ENCODE results near the gene GJB5. TPM values are rescaled to one million over a fixed set of nuclear protein-coding genes. Genes with fewer than 3 reads are reported as not detected.
"Not testable (repeated sequence)": the region's sequence is repeated elsewhere in the genome, so short reads cannot be mapped to it uniquely, and the experiment has no call there.

The GJB5 gene
- total and polyA plus RNA-seq, 4 donors, result 0.23 TPM; not detected in 3

DNA sequence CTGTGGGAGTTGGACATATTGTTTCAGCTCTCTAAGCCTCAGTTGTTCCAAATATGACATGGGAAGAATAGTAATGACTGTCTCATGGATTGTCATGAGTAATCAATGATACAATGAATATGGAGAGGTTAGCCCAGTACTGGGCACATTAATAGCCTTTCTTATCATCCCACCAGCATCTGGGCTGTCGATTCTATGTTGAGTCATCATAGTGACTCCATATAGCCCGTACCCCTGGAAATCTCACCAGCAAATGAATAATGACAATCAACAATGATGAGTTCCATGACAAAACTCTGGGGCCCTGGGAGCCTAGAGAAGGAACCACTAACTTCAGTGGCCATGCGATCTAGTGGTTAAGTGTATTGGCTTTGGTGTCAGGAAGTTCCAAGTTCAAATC, 39.7 kb upstream of the GJB5 start:
- peaks cover 10% of the 10 kb centered on the region for H3K4me1 ChIP-seq (ENCODE audit: control insufficient read depth, insufficient read depth, low read length)
- no peaks in the 10 kb centered on the region for H3K36me3 ChIP-seq (ENCODE audit: control insufficient read depth, insufficient read depth, low read length)
- no peak for DNase-seq (ENCODE audit: low read depth in 4 of 6, low spot score in 6 of 6)
- H3K27ac ChIP-seq (ENCODE audit: low read depth, low read length), result no peak overlapping the region
- no peak overlapping the region for H3K4me3 ChIP-seq (ENCODE audit: low read depth, low read length)
- H3K9me3 ChIP-seq (ENCODE audit: control insufficient read depth, insufficient read depth, low read length), result no peaks in the 10 kb centered on the region
- no peaks in the 10 kb centered on the region for H3K27me3 ChIP-seq (ENCODE audit: control insufficient read depth, insufficient read depth, low read length)
- WGBS (ENCODE audit: insufficient coverage), result 94% methylated on average over 2 of the region's 3 CpGs

DNA sequence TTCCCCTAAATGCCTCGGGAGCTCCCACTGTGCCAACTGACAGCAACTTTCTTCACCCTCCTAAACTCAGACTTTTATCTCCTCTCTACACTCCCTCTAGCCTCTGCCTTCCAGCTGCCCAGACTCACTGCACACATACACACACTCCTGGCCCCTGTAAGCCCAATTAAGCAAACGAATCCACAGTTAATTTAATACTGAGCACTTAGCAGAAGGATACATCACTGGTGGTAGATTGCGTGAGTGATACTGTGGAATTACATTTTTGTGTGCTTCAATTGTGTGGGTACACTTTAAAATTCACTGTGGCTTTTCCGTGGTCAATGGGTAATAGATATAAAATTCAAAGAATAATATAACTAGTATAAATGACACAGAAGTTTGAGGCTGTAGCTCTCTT, 33.6 kb upstream of the GJB5 start:
- no peaks in the 10 kb centered on the region for H3K36me3 ChIP-seq (ENCODE audit: control insufficient read depth, insufficient read depth, low read length)
- no peak for DNase-seq (ENCODE audit: low read depth in 4 of 6, low spot score in 6 of 6)
- H3K4me1 ChIP-seq (ENCODE audit: control insufficient read depth, insufficient read depth, low read length), result no peaks in the 10 kb centered on the region
- H3K27ac ChIP-seq (ENCODE audit: low read depth, low read length), result no peak overlapping the region
- no peaks in the 10 kb centered on the region for H3K9me3 ChIP-seq (ENCODE audit: control insufficient read depth, insufficient read depth, low read length)
- no peak overlapping the region for H3K4me3 ChIP-seq (ENCODE audit: low read depth, low read length)
- WGBS (ENCODE audit: insufficient coverage), result 91% methylated on average over 1 of the region's 4 CpGs
- no peaks in the 10 kb centered on the region for H3K27me3 ChIP-seq (ENCODE audit: control insufficient read depth, insufficient read depth, low read length)

DNA sequence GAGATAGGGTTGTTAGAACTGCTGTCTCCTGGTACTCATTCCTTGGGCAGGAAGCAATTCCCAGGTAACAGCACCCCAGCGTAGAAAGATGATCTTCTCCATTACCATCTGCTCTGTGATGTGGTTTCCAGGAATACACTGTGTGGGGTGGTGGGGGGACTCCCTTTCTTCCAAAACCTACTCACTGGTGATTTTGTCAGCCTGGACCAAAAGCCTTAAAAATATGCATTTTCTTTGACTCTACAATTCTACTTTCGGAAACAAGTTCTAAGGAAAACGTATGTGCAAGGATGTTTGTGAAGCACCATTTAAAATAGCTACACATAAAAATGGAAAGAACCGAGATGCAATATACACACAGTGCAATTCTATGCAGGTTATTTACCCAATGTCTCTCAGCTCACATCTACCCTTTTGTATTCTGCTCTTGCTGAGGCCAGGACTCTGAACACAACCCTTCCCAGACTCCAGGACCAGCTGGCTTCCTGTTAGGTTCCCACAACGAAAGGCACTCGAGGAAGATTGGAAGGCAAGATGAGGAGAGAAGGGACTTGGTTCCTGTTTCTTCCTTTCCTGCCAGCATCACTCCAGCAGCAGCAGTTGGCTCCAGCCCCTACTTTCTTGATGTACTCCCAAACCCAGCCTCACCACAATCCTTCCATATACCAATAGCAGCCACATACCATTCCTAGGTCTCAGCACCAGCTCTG, 33.0 kb upstream of the GJB5 start:
- Histone ChIP-seq H3K27ac (ENCODE audit: low read depth, low read length) (no peak overlapping the region), H3K27me3 (ENCODE audit: control insufficient read depth, insufficient read depth, low read length) (no peaks in the 10 kb centered on the region)
- peak in 1 of 6 donors; percentile 78 for DNase-seq (ENCODE audit: low read depth in 4 of 6, low spot score in 6 of 6)

DNA sequence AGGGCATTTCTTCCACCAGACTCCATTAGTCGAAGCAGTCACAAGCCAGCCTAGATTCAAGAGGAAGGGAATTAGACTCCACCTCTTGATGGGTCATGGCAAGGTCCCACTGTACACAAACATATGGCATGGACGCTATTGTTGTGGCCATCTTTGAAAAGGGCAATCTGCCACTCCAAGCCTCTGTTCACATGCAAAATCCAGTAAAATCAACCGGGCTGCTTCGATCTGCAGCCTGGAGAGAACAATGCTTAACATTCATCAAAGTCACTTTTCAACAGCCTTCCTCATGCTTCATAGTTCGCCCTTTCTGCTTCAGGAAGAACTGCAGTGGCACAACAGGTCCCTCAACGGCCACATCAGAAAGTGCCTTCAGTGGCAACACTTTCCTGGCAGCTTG, 28.0 kb upstream of the GJB5 start:
- no peak for DNase-seq (ENCODE audit: low read depth in 4 of 6, low spot score in 6 of 6)
- Histone ChIP-seq H3K9me3 (ENCODE audit: control insufficient read depth, insufficient read depth, low read length) (no peaks in the 10 kb centered on the region), H3K4me3 (ENCODE audit: low read depth, low read length) (no peak overlapping the region), H3K4me1 (ENCODE audit: control insufficient read depth, insufficient read depth, low read length) (no peaks in the 10 kb centered on the region), H3K36me3 (ENCODE audit: control insufficient read depth, insufficient read depth, low read length) (no peaks in the 10 kb centered on the region), H3K27ac (ENCODE audit: low read depth, low read length) (no peak overlapping the region), H3K27me3 (ENCODE audit: control insufficient read depth, insufficient read depth, low read length) (no peaks in the 10 kb centered on the region)
- WGBS (ENCODE audit: insufficient coverage), result 28% methylated on average over 6 of the region's 6 CpGs

More for the DNA sequence above, 33.0 kb upstream of the GJB5 start:
- Histone ChIP-seq H3K9me3 (ENCODE audit: control insufficient read depth, insufficient read depth, low read length) (no peaks in the 10 kb centered on the region), H3K36me3 (ENCODE audit: control insufficient read depth, insufficient read depth, low read length) (no peaks in the 10 kb centered on the region), H3K4me1 (ENCODE audit: control insufficient read depth, insufficient read depth, low read length) (no peaks in the 10 kb centered on the region), H3K4me3 (ENCODE audit: low read depth, low read length) (no peak overlapping the region)
- WGBS (ENCODE audit: insufficient coverage), result 83% methylated on average over 2 of the region's 6 CpGs

DNA sequence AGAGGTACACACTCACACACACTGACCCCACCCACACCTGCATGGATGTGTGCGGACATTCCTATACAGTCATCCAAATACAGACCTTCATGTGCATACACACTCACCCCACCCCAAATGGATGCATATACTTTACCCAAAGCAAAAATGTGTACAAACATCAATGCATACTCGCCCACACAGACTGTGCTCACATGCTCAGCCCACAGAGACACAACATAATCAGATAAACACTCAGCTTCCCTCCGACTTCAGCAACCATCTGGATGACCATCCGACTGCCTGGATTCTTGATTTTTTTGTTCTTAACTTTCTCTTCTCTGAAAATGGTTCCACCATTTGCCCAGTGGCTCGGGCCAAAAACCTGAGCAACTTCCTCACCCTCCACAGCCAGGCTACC, 24.4 kb upstream of the GJB5 start:
- no peak for DNase-seq (ENCODE audit: low read depth in 4 of 6, low spot score in 6 of 6)
- whole genome bisulfite sequencing (ENCODE audit: insufficient coverage), result 87% methylated on average over 5 of the region's 5 CpGs
- no peaks in the 10 kb centered on the region for H3K9me3 ChIP-seq (ENCODE audit: control insufficient read depth, insufficient read depth, low read length)
- H3K4me1 ChIP-seq (ENCODE audit: control insufficient read depth, insufficient read depth, low read length), result peaks cover under 1% of the 10 kb centered on the region
- H3K27me3 ChIP-seq (ENCODE audit: control insufficient read depth, insufficient read depth, low read length), result no peaks in the 10 kb centered on the region
- no peaks in the 10 kb centered on the region for H3K36me3 ChIP-seq (ENCODE audit: control insufficient read depth, insufficient read depth, low read length)
- no peak overlapping the region for H3K4me3 ChIP-seq (ENCODE audit: low read depth, low read length)
- H3K27ac ChIP-seq (ENCODE audit: low read depth, low read length), result no peak overlapping the region

DNA sequence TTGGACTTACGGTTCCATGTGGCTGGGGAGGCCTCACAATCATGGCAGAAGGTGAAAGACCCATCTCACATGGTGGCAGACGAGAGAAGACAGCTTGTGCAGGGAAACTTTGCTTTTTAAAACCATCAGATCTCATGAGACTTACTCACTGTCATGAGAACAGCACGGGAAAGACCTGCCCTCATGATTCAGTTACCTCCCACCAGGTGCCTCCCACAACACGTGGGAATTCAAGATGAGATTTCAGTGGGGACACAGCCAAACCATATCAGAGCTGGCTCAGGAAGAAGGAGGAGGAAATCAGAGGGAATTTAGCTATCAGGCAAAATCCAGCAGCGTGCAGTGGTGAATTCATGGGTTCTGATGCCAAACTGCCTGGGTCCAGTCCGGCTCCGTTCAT, 22.0 kb upstream of the GJB5 start:
- H3K27ac ChIP-seq (ENCODE audit: low read depth, low read length); H3K4me3 ChIP-seq (ENCODE audit: low read depth, low read length); H3K36me3 ChIP-seq (ENCODE audit: control insufficient read depth, insufficient read depth, low read length); H3K27me3 ChIP-seq (ENCODE audit: control insufficient read depth, insufficient read depth, low read length); DNase-seq (ENCODE audit: low read depth in 4 of 6, low spot score in 6 of 6); H3K9me3 ChIP-seq (ENCODE audit: control insufficient read depth, insufficient read depth, low read length): not testable (repeated sequence)
- 92% methylated on average over 4 of the region's 7 CpGs for WGBS (ENCODE audit: insufficient coverage)
- peaks cover 18% of the 10 kb centered on the region for H3K4me1 ChIP-seq (ENCODE audit: control insufficient read depth, insufficient read depth, low read length)

DNA sequence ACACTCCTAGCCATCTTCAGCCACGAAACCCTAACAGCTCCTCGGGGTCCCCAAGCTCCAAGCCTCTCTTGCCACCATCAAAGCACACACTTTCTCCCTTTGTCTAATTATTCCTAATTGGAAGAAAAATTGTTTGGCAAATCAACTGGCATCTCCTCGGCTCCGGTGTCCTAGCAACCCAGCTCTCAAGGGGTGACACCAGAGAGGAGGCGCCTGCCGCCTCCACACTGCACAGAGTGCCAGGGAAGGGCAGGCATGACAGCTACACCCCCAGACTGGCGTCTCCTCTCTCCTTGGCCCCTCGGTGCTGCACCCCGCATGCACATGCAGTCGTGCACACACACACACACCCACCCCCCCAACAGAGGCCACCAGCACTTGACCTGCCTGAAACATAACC, 18.2 kb upstream of the GJB5 start:
- H3K4me3 ChIP-seq (ENCODE audit: low read depth, low read length), result no peak overlapping the region
- H3K27me3 ChIP-seq (ENCODE audit: control insufficient read depth, insufficient read depth, low read length), result no peaks in the 10 kb centered on the region
- no peak overlapping the region for H3K27ac ChIP-seq (ENCODE audit: low read depth, low read length)
- WGBS (ENCODE audit: insufficient coverage), result 31% methylated on average over 6 of the region's 10 CpGs
- peak in 2 of 6 donors; percentile 62 to 82 for DNase-seq (ENCODE audit: low read depth in 4 of 6, low spot score in 6 of 6)
- H3K4me1 ChIP-seq (ENCODE audit: control insufficient read depth, insufficient read depth, low read length), result peaks cover 41% of the 10 kb centered on the region
- no peaks in the 10 kb centered on the region for H3K36me3 ChIP-seq (ENCODE audit: control insufficient read depth, insufficient read depth, low read length)
- H3K9me3 ChIP-seq (ENCODE audit: control insufficient read depth, insufficient read depth, low read length), result no peaks in the 10 kb centered on the region

DNA sequence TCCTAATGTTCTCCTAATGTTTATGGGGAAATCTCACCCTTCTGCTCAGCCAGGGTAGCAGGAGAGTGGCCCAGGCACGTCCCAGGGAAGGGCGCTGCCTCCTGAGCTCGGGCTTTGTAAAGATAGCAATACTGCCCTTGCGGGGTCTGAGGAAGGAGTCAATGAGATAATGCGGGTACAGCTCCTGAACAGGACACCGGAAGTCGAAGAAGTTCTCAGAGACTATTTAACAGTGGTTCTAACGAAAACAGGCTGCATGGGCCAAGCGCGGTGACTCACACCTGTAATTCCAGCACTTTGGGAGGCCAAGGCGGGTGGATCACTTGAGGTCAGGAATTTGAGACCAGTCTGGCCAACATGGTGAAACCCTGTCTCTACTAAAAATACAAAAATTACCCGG, 17.6 kb upstream of the GJB5 start:
- peaks cover 46% of the 10 kb centered on the region for H3K4me1 ChIP-seq (ENCODE audit: control insufficient read depth, insufficient read depth, low read length)
- WGBS (ENCODE audit: insufficient coverage), result 94% methylated on average over 10 of the region's 12 CpGs
- H3K27ac ChIP-seq (ENCODE audit: low read depth, low read length); H3K9me3 ChIP-seq (ENCODE audit: control insufficient read depth, insufficient read depth, low read length); DNase-seq (ENCODE audit: low read depth in 4 of 6, low spot score in 6 of 6); H3K36me3 ChIP-seq (ENCODE audit: control insufficient read depth, insufficient read depth, low read length); H3K4me3 ChIP-seq (ENCODE audit: low read depth, low read length); H3K27me3 ChIP-seq (ENCODE audit: control insufficient read depth, insufficient read depth, low read length): not testable (repeated sequence)

DNA sequence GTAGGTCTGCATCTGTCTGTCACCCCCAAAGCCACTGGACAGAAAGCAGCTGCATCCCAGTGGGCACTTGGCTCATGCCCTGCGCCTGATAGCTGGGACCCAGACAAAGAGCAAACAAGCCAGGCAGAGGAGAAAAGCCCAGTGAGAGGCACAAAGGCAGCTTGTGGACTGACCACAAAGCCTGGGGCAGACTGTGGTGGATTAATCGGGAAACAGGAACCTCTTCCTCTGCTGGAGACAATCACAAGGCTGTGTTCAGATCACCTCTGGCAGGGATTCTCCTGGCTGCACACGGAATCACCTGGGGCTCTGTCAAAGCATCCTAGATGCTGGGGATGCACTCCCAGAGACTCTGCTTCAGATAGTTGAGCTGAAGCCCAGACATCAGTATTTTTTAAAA, 15.2 kb upstream of the GJB5 start:
- Histone ChIP-seq H3K4me1 (ENCODE audit: control insufficient read depth, insufficient read depth, low read length) (peaks cover 51% of the 10 kb centered on the region), H3K27me3 (ENCODE audit: control insufficient read depth, insufficient read depth, low read length) (no peaks in the 10 kb centered on the region), H3K27ac (ENCODE audit: low read depth, low read length) (no peak overlapping the region), H3K4me3 (ENCODE audit: low read depth, low read length) (no peak overlapping the region), H3K36me3 (ENCODE audit: control insufficient read depth, insufficient read depth, low read length) (no peaks in the 10 kb centered on the region), H3K9me3 (ENCODE audit: control insufficient read depth, insufficient read depth, low read length) (no peaks in the 10 kb centered on the region)
- 44% methylated on average over 3 of the region's 3 CpGs for WGBS (ENCODE audit: insufficient coverage)
- DNase-seq (ENCODE audit: low read depth in 4 of 6, low spot score in 6 of 6), result peak in 2 of 6 donors; percentile 28 to 38

DNA sequence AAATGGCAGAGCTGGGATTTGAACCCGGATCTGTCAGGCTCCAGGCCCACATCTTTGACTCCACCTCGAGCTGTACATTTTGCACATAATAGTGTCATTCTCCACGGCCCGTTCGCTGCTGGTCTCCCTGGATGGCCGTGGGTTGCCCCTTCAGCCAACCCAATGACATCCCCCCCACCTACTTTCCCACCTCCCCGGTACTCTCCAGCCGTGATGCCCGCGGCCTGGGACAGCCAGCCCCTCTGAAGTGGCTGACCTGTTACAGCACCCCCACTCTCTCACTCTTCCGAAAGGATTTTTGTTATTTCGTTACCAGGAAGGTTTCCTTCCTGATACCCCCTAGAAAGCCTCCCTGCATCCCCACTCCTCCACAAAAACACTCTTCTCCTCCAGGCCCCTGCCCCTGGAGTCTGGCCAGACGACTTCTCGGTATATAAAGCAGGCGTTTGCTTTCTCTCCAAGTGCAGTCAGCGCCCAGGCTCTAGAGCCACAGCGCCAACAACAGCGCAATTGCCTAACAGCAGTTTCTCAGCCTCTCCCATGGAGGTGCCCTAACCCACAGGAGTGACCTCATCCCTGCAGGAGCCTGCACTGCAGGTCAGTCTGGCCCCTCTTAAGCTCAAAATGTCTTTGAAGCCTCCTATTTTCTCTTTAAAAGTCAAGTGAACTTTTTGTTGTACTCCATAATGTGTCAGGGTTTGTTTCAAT, 14.5 kb upstream of the GJB5 start:
- H3K9me3 ChIP-seq (ENCODE audit: control insufficient read depth, insufficient read depth, low read length), result no peaks in the 10 kb centered on the region
- no peaks in the 10 kb centered on the region for H3K36me3 ChIP-seq (ENCODE audit: control insufficient read depth, insufficient read depth, low read length)
- DNase-seq (ENCODE audit: low read depth in 4 of 6, low spot score in 6 of 6), result peak in 3 of 6 donors; percentile 46 to 84 (median 67)
- 24% methylated on average over 18 of the region's 18 CpGs for WGBS (ENCODE audit: insufficient coverage)
- no peaks in the 10 kb centered on the region for H3K27me3 ChIP-seq (ENCODE audit: control insufficient read depth, insufficient read depth, low read length)
- H3K4me1 ChIP-seq (ENCODE audit: control insufficient read depth, insufficient read depth, low read length), result peaks cover 51% of the 10 kb centered on the region
- H3K27ac ChIP-seq (ENCODE audit: low read depth, low read length), result no peak overlapping the region
- no peak overlapping the region for H3K4me3 ChIP-seq (ENCODE audit: low read depth, low read length)

Measured in spinal cord (tissue), 10 donors.